ENCODE data around the gene CTSK. TPM values are rescaled to one million over a fixed set of nuclear protein-coding genes. Genes with fewer than 3 reads are reported as not detected.
A peak's percentile ranks its signal among the peaks of the same experiment; 100 is the strongest.

Gene CTSK
- total and polyA plus RNA-seq, 2 experiments from 2014 or later = 37.3 to 54.3 TPM

- Histone ChIP-seq H3K9me3 (ENCODE audit: low read depth) (no peaks in the 10 kb centered on the region), H3K36me3 (replicated peaks; ENCODE audit: insufficient read depth, low read depth) (peaks cover 5% of the 10 kb centered on the region), H3K4me1 (ENCODE audit: insufficient read depth) (peaks cover 36% of the 10 kb centered on the region), H3K9me2 (replicated peaks; ENCODE audit: insufficient read depth) (no peaks in the 10 kb centered on the region), H3K4me2 (peak overlapping the region; percentile 75), H2AFZ (no peak overlapping the region), H3K4me3 (no peak overlapping the region), H3K27ac (peak overlapping the region; percentile 81), H3K27me3 (no peaks in the 10 kb centered on the region), H4K20me1 (ENCODE audit: insufficient read depth, poor library complexity, severe bottlenecking) (no peaks in the 10 kb centered on the region), H3K79me2 (peaks cover 2% of the 10 kb centered on the region)
- TF ChIP-seq CTCF (IDR thresholded peaks at IDR 0.05; ENCODE audit: poor library complexity) = no peak
- DNase-seq (ENCODE audit: low spot score) = no peak
- WGBS (ENCODE audit: low lambda C conversion rate, missing lambda C conversion rate) = 68% methylated on average over 2 of the region's 2 CpGs
These were observed 786 bp upstream of the CTSK start for GRCh38 chr1:150808846-150809245.

- Histone ChIP-seq H4K20me1 (ENCODE audit: insufficient read depth, poor library complexity, severe bottlenecking) (no peaks in the 10 kb centered on the region), H3K79me2 (peaks cover 2% of the 10 kb centered on the region), H3K4me2 (peak overlapping the region; percentile 75)
These were observed 624 bp downstream of the CTSK start for GRCh38 chr1:150807249-150808023.

GRCh38 chr1:150805899-150806298 is 2.2 kb downstream of the CTSK start:
- DNase-seq (ENCODE audit: low spot score) = no peak
- no peak for TF ChIP-seq EZH2phosphoT487 (IDR thresholded peaks at IDR 0.05; ENCODE audit: low read depth, severe bottlenecking, unreplicated experiment)
- TF ChIP-seq EZH2 (IDR thresholded peaks at IDR 0.05; ENCODE audit: borderline replicate concordance) = no peak
- TF ChIP-seq CTCF (IDR thresholded peaks at IDR 0.05; ENCODE audit: poor library complexity) = no peak
- H4K20me1 ChIP-seq (ENCODE audit: insufficient read depth, poor library complexity, severe bottlenecking) = no peaks in the 10 kb centered on the region
- H3K9me2 ChIP-seq (replicated peaks; ENCODE audit: insufficient read depth) = no peaks in the 10 kb centered on the region
- peak overlapping the region; percentile 75 for H3K4me2 ChIP-seq
- 83% methylated on average over 4 of the region's 4 CpGs for WGBS (ENCODE audit: low lambda C conversion rate, missing lambda C conversion rate)
- no peaks in the 10 kb centered on the region for H3K27me3 ChIP-seq
- H3K36me3 ChIP-seq (replicated peaks; ENCODE audit: insufficient read depth, low read depth) = no peaks in the 10 kb centered on the region
- peaks cover 24% of the 10 kb centered on the region for H3K4me1 ChIP-seq (ENCODE audit: insufficient read depth)
- H3K4me3 ChIP-seq = no peak overlapping the region
- H3K79me2 ChIP-seq = peaks cover 2% of the 10 kb centered on the region
- H3K9me3 ChIP-seq (ENCODE audit: low read depth) = no peaks in the 10 kb centered on the region
- peak overlapping the region; percentile 81 for H3K27ac ChIP-seq
- H2AFZ ChIP-seq = no peak overlapping the region

More at GRCh38 chr1:150807249-150808023, 624 bp downstream of the CTSK start:
- peak overlapping the region; percentile 81 for H3K27ac ChIP-seq
- WGBS (ENCODE audit: low lambda C conversion rate, missing lambda C conversion rate) = 50% methylated on average over 7 of the region's 7 CpGs
- H2AFZ ChIP-seq = peak overlapping the region; percentile 7
- no peaks in the 10 kb centered on the region for H3K9me2 ChIP-seq (replicated peaks; ENCODE audit: insufficient read depth)
- DNase-seq (ENCODE audit: low spot score) = no peak
- H3K9me3 ChIP-seq (ENCODE audit: low read depth) = no peaks in the 10 kb centered on the region
- no peaks in the 10 kb centered on the region for H3K27me3 ChIP-seq
- TF ChIP-seq EZH2phosphoT487 (IDR thresholded peaks at IDR 0.05; ENCODE audit: low read depth, severe bottlenecking, unreplicated experiment) (no peak), EZH2 (IDR thresholded peaks at IDR 0.05; ENCODE audit: borderline replicate concordance) (no peak), CTCF (IDR thresholded peaks at IDR 0.05; ENCODE audit: poor library complexity) (no peak)
- H3K4me3 ChIP-seq = peak overlapping the region; percentile 30
- peaks cover under 1% of the 10 kb centered on the region for H3K36me3 ChIP-seq (replicated peaks; ENCODE audit: insufficient read depth, low read depth)
- H3K4me1 ChIP-seq (ENCODE audit: insufficient read depth) = peaks cover 36% of the 10 kb centered on the region

All from hepatocyte (in vitro differentiated cells).